ENCODE results near the gene CTNNA3. TPM values are rescaled to one million over a fixed set of nuclear protein-coding genes. Genes with fewer than 3 reads are reported as not detected.
A peak's percentile ranks its signal among the peaks of the same experiment; 100 is the strongest.

The CTNNA3 gene
- total and polyA plus RNA-seq, 2 donors = 2.0 to 26.1 TPM

GRCh38 chr10:67284589-67284988, 411.4 kb downstream of the CTNNA3 start:
- Histone ChIP-seq H3K4me3 (ENCODE audit: low read depth, low read length) (no peak overlapping the region), H3K27ac (ENCODE audit: low read depth) (no peak overlapping the region)
- 59% methylated on average over 1 of the region's 1 CpG for WGBS

DNA sequence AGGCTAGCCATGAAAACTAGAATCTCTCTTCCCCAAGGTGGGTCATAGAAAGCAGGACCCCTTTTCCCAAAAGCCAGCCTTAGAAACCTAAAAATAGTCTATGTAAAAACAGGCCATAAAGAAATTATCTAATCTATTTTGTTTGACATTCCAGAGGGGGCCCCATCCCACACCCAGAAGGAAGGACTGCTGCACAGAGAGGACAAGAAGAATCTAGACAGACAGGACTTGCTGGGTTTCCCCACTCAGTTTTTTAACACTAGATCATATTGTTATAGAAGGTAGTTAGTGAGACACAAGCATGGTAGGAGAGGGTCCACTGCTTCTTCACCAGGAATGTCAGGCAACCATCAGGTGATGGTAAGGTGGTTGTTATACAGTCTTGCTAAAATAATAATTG, 413.1 kb downstream of the CTNNA3 start:
- DNase-seq (ENCODE audit: extremely low spot score) = no peak
- H3K27ac ChIP-seq (ENCODE audit: low read depth) = no peak overlapping the region
- H3K36me3 ChIP-seq (ENCODE audit: insufficient read depth) = no peaks in the 10 kb centered on the region
- H3K4me1 ChIP-seq (ENCODE audit: insufficient read depth) = no peaks in the 10 kb centered on the region
- no peak overlapping the region for H3K4me3 ChIP-seq (ENCODE audit: low read depth, low read length)

More at GRCh38 chr10:67284589-67284988, 411.4 kb downstream of the CTNNA3 start:
- no peaks in the 10 kb centered on the region for H3K36me3 ChIP-seq (ENCODE audit: insufficient read depth)
- no peak for DNase-seq (ENCODE audit: extremely low spot score)
- no peaks in the 10 kb centered on the region for H3K4me1 ChIP-seq (ENCODE audit: insufficient read depth)

DNA sequence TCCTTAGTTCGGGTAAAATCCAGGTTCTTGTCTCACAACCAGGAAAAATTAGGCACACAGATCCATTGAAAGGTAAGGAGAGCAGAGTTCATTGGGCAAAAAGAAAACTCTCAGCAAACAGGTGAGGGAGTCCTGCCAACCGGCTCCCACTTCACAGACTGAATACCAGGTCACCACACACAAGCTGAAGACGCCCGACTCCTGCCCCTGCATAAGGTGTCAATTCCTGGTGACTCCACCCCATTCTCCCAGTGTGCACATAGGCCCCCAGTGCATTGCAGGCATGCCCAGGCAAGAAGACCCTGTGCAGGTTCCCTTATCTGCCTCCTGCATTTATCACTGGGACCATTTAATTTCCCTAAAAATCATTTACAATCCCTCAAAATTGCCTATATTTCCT, 415.6 kb downstream of the CTNNA3 start:
- 94% methylated on average over 4 of the region's 4 CpGs for WGBS
- Histone ChIP-seq H3K4me3 (ENCODE audit: low read depth, low read length) (no peak overlapping the region), H3K36me3 (ENCODE audit: insufficient read depth) (no peaks in the 10 kb centered on the region), H3K27ac (ENCODE audit: low read depth) (no peak overlapping the region), H3K4me1 (ENCODE audit: insufficient read depth) (no peaks in the 10 kb centered on the region)
- no peak for DNase-seq (ENCODE audit: extremely low spot score)

GRCh38 chr10:67277402-67277801, 418.6 kb downstream of the CTNNA3 start:
- 89% methylated on average over 2 of the region's 2 CpGs for WGBS
- Histone ChIP-seq H3K27ac (ENCODE audit: low read depth) (no peak overlapping the region), H3K36me3 (ENCODE audit: insufficient read depth) (no peaks in the 10 kb centered on the region), H3K4me1 (ENCODE audit: insufficient read depth) (no peaks in the 10 kb centered on the region), H3K4me3 (ENCODE audit: low read depth, low read length) (no peak overlapping the region)
- DNase-seq (ENCODE audit: extremely low spot score) = no peak

DNA sequence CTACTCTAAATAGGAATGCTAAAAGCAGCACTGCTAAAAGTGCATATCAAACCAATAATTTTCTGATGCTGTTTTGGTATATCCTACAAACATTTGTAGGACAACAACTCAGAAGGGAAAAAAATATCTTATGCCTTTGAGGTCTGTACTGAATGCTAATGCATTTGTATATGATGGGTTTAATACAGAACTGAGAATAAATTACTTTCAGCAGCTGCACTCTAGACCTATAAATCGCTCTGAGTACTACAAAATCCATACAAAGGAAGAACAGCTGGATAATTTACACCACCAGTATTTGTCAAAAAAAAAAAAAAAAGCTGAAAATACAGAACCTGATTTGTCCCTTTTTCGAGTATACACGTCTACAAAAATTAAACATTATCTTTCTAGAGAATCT, 426.2 kb downstream of the CTNNA3 start:
- DNase-seq (ENCODE audit: extremely low spot score) = no peak
- no peaks in the 10 kb centered on the region for H3K36me3 ChIP-seq (ENCODE audit: insufficient read depth)
- WGBS = 35% methylated on average over 3 of the region's 3 CpGs
- no peak overlapping the region for H3K27ac ChIP-seq (ENCODE audit: low read depth)
- no peaks in the 10 kb centered on the region for H3K4me1 ChIP-seq (ENCODE audit: insufficient read depth)
- no peak overlapping the region for H3K4me3 ChIP-seq (ENCODE audit: low read depth, low read length)

GRCh38 chr10:67268146-67268545, 427.8 kb downstream of the CTNNA3 start:
- DNase-seq (ENCODE audit: extremely low spot score) = no peak
- WGBS = 97% methylated on average over 5 of the region's 5 CpGs
- no peaks in the 10 kb centered on the region for H3K36me3 ChIP-seq (ENCODE audit: insufficient read depth)
- no peak overlapping the region for H3K27ac ChIP-seq (ENCODE audit: low read depth)
- H3K4me1 ChIP-seq (ENCODE audit: insufficient read depth) = no peaks in the 10 kb centered on the region
- no peak overlapping the region for H3K4me3 ChIP-seq (ENCODE audit: low read depth, low read length)

- Histone ChIP-seq H3K27ac (ENCODE audit: low read depth) (no peak overlapping the region), H3K36me3 (ENCODE audit: insufficient read depth) (no peaks in the 10 kb centered on the region), H3K4me1 (ENCODE audit: insufficient read depth) (no peaks in the 10 kb centered on the region), H3K4me3 (ENCODE audit: low read depth, low read length) (no peak overlapping the region)
- DNase-seq (ENCODE audit: extremely low spot score) = no peak
- WGBS = 73% methylated on average over 4 of the region's 4 CpGs
These were observed 433.3 kb downstream of the CTNNA3 start for GRCh38 chr10:67262675-67263074.

DNA sequence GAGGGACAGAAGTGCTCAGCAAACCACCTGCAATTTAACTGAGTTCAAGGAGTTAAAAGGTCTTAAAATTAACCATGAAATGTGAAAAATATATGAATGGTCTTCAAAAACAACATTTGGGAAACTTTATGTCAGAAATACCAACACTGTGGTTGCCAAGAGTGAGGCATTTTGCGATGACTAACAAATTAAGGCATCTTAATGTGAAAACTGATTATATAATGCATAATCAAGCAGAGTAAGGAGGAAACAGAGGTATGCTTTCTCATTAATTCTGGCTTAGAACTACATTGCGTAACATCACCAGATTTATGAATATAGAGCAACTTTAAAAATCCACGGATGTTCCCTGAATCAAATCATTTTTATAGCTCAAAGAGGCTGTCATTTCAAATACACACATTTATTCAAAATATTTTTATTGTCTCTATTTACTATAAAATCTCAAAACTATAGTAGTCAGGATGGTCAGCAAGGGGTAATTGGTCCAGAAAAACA, 434.6 kb downstream of the CTNNA3 start:
- Histone ChIP-seq H3K27ac (ENCODE audit: low read depth) (no peak overlapping the region), H3K4me3 (ENCODE audit: low read depth, low read length) (no peak overlapping the region), H3K36me3 (ENCODE audit: insufficient read depth) (no peaks in the 10 kb centered on the region), H3K4me1 (ENCODE audit: insufficient read depth) (no peaks in the 10 kb centered on the region)
- DNase-seq (ENCODE audit: extremely low spot score) = no peak
- 89% methylated on average over 3 of the region's 3 CpGs for WGBS

DNA sequence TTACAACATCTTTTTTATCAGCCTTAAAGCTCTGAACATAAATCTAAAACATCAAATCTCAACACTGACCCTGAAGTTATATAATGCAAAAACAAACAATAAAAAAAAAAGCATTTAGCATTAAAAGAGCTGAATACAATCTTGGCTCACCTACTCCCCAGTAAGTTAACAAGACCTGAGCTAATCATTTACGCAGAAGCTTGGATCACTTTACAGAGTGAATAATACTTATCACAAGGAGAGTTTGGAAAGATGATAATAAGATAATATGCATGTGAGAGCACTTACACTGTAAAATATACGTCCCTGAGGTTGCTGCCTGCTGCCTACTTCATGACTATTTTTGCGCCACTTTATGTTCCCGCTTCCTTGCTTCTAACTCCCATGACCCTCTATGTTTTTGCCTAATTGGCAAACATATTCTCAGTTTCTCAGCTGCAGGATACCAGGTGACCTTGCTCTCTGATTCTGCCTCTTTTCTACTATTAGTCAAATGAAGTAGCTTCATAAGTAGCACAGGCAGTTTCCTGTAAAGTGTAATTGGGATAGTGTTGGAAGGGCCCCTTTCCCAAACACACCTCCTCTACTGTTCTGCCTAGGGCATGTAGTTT, 436.6 kb downstream of the CTNNA3 start:
- Histone ChIP-seq H3K4me3 (ENCODE audit: low read depth, low read length) (no peak overlapping the region), H3K4me1 (ENCODE audit: insufficient read depth) (no peaks in the 10 kb centered on the region), H3K27ac (ENCODE audit: low read depth) (no peak overlapping the region), H3K36me3 (ENCODE audit: insufficient read depth) (no peaks in the 10 kb centered on the region)
- no peak for DNase-seq (ENCODE audit: extremely low spot score)
- WGBS = 76% methylated on average over 4 of the region's 4 CpGs

GRCh38 chr10:67257427-67258144, 438.4 kb downstream of the CTNNA3 start:
- WGBS = 80% methylated on average over 4 of the region's 4 CpGs
- no peak for DNase-seq (ENCODE audit: extremely low spot score)
- H3K4me3 ChIP-seq (ENCODE audit: low read depth, low read length) = no peak overlapping the region
- H3K4me1 ChIP-seq (ENCODE audit: insufficient read depth) = no peaks in the 10 kb centered on the region
- no peaks in the 10 kb centered on the region for H3K36me3 ChIP-seq (ENCODE audit: insufficient read depth)
- H3K27ac ChIP-seq (ENCODE audit: low read depth) = peak overlapping the region; percentile 38

GRCh38 chr10:67257018-67257417, 439.0 kb downstream of the CTNNA3 start:
- Histone ChIP-seq H3K4me3 (ENCODE audit: low read depth, low read length) (no peak overlapping the region), H3K27ac (ENCODE audit: low read depth) (no peak overlapping the region), H3K36me3 (ENCODE audit: insufficient read depth) (no peaks in the 10 kb centered on the region), H3K4me1 (ENCODE audit: insufficient read depth) (no peaks in the 10 kb centered on the region)
- WGBS = 27% methylated on average over 2 of the region's 2 CpGs
- no peak for DNase-seq (ENCODE audit: extremely low spot score)

DNA sequence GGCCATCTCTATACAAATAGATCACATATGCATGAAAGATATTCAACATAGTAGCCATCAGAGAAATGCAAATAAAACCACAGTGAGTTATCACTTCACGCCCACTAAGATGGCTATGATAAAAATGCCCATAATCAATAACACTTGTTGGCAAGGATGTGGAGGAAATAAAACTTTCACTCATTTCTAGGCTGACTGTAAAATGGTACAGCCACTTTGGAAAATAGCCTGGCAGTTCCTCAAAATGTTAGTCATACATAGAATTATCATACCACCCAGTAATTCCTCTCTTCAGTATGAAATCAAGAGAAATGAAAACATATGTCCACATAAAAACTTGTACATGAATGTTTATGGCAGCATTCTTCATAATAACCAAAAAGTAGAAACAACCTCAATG, 445.3 kb downstream of the CTNNA3 start:
- H3K4me3 ChIP-seq (ENCODE audit: low read depth, low read length) = no peak overlapping the region
- WGBS = 94% methylated on average over 1 of the region's 1 CpG
- no peak for DNase-seq (ENCODE audit: extremely low spot score)
- H3K27ac ChIP-seq (ENCODE audit: low read depth) = no peak overlapping the region
- H3K4me1 ChIP-seq (ENCODE audit: insufficient read depth) = no peaks in the 10 kb centered on the region
- no peaks in the 10 kb centered on the region for H3K36me3 ChIP-seq (ENCODE audit: insufficient read depth)

GRCh38 chr10:67246066-67246555, 449.9 kb downstream of the CTNNA3 start:
- H3K27ac ChIP-seq (ENCODE audit: low read depth) = no peak overlapping the region
- H3K4me3 ChIP-seq (ENCODE audit: low read depth, low read length) = no peak overlapping the region
- H3K36me3 ChIP-seq (ENCODE audit: insufficient read depth) = no peaks in the 10 kb centered on the region

DNA sequence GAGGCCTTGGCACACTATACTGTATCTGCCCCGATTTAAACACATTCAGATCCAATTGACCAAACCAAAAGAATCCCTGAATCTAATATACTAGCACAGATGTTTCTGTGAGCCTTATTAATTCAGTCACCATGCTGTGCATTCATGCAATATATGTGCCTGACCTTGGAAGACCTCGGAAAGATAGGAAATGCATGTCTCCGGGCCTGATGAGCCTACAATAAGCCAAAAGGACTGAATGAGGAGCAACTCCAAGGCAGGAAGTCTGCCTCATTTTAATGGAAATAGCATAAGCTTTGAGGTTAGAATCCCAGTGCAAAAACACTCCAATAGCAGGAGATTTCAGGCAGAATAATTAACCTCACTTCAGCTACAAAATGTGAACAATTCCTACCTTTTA, 453.5 kb downstream of the CTNNA3 start:
- 69% methylated on average over 3 of the region's 3 CpGs for WGBS
- DNase-seq (ENCODE audit: extremely low spot score) = no peak
- H3K4me1 ChIP-seq (ENCODE audit: insufficient read depth) = no peaks in the 10 kb centered on the region
- no peaks in the 10 kb centered on the region for H3K36me3 ChIP-seq (ENCODE audit: insufficient read depth)
- H3K27ac ChIP-seq (ENCODE audit: low read depth) = no peak overlapping the region
- H3K4me3 ChIP-seq (ENCODE audit: low read depth, low read length) = no peak overlapping the region

More at GRCh38 chr10:67246066-67246555, 449.9 kb downstream of the CTNNA3 start:
- DNase-seq (ENCODE audit: extremely low spot score) = no peak
- H3K4me1 ChIP-seq (ENCODE audit: insufficient read depth) = no peaks in the 10 kb centered on the region
- 93% methylated on average over 3 of the region's 3 CpGs for WGBS

All from urinary bladder (tissue), 4 donors.